ELF-1 (cell line): ENCODE measurements around the gene CPA3.

ENCODE experiments used
- DNase-seq: peaks from one replicate; pipeline ENCODE4 v3.0.0-alpha.2; 2016; ENCODE audit warnings: low read depth, low spot score

CPA3 gene

DNA sequence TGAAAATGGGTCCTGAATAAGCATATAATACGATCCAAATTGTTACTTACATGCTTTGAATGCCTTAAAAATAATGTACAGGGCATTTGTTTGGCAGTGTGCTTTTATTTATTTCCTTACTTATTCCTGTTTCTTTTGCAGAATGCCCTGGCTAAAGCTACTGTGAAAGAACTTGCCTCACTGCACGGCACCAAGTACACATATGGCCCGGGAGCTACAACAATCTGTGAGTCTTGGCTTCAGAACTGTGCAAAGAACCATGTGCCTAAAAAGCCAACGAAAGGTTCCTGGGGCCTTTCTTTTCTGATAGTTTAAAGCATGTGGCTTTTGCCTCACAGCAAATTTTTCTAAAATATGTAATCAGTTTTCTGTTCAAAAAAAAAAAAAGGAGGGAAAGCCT is 7.8 kb upstream of the CPA3 start:
- no peak for DNase-seq

- DNase-seq, result no peak
Observed at GRCh38 chr3:148861277-148861869, 3.7 kb upstream of the CPA3 start.

DNA sequence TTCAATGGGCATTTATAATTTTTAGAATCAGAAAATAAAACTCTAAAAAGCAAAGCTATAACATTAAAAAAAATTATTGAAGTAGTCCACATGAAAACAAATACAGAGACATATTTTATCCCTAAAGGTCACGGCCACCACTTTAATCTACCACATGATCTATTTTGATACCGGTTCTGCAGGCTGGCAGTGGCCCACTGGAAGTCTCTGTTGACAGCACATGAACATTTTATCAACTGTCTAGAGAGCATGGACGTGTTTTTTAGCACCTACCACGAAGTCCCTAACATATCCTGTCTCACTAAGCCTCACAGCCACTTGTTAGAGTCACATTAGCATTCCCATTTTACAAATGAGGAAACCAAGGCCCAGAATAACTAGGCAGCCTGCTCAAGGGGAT is 1.8 kb upstream of the CPA3 start:
- DNase-seq, result no peak

- no peak for DNase-seq
Observed at GRCh38 chr3:148863814-148864213, 1.3 kb upstream of the CPA3 start.

GRCh38 chr3:148866261-148866660 is 1.2 kb downstream of the CPA3 start:
- DNase-seq, result no peak

DNA sequence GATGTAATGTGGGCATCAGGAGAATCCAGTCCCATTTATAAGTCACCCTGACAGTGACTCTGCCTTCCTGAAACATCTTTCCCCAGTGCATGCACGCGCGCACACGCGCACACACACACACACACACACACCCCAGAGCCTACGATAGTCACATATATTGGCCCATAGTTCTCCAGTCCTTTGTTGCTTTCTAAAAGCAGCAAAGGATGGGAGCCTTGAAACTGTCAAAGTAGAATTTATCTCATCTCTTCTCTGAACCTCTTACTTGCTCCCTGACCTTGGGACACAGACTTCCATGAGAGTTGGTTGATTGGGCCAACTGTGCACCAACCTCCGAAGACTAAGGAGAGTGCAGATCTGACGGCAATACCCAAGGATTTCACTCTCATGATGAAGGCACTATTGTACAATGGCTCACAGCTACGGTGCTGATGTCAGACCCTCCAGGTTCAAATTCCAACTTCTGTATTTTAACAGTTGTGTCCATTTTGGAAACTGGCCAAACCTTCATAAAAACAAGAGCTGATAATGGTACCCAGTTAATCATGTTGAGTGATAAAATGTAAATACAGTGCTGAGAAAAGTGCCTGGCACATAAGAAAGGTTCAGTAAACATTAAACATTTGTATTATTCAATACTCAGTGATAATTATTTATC is 8.3 kb downstream of the CPA3 start:
- no peak for DNase-seq

GRCh38 chr3:148873977-148874376 is 8.9 kb downstream of the CPA3 start:
- DNase-seq, result no peak

GRCh38 chr3:148878095-148878494 is 13.0 kb downstream of the CPA3 start:
- no peak for DNase-seq

- DNase-seq, result no peak
Observed at GRCh38 chr3:148879256-148879655, 14.2 kb downstream of the CPA3 start.

DNA sequence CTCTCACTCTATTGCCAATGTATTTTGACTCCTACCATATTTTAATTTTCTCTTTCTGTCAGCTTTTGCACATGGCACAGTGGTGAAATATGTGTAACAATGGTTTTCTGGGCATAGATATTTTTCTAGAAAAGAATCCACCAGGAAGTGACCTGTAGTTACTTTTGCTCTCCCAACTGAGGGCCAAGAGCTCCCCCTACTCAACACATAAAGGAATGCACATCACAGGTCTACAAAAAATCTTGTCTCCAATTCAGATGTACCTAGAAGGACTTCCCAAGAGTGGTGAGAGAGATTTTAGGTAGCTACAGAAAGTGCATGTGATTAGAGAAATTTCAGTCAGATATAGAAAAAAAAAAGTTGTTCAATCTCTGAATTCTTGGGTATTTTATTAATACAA is 15.6 kb downstream of the CPA3 start:
- peak; percentile 21 for DNase-seq

DNA sequence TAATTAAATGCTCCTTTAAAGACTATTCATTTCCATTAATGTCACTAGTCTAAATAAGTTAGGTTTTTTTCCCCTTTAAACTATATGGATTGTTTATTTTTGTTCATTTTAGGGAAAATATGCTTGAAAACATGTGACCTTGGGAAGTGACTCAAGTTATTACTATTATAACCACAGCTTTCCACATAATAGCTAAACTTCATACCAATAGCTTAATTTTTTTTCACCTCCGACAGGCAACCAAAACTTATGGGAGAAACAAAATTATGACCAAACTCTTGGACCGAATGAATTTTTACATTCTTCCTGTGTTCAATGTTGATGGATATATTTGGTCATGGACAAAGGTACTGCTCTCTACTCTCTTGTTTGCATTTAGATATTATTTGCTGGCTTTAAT is 16.2 kb downstream of the CPA3 start:
- no peak for DNase-seq

DNA sequence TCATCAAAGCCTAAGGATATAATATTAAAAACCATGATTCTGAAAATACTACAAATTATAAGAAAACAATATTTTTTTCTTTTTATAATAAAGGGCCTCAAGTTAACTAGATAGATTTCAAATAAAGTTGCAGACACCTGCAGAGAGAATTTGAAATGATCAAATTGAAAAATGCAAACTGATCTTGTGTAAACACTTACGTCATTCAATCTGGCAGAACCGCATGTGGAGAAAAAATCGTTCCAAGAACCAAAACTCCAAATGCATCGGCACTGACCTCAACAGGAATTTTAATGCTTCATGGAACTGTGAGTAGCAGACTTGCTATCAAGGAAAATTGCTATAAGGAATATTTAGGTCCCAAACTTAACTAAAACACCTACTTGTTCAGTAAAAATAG is 17.2 kb downstream of the CPA3 start:
- DNase-seq, result no peak

DNA sequence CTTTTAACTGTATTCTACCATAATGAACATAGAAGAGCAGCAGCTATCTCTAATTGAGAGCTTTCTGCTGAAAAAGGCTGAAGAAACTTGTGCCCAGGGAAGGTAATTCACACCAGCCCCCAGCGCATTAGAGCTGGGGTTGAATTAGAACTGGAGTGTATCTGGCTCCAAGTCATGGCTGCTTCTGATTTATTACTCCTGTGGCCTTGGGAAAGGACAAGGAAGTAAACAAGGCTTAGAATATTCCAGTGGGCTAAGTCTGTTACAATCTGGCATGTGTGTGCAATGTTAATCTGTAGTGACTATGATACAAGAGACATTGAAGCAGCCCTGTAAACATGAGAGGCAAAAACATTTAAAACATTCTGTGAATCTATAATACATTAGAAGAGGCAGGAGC is 18.1 kb downstream of the CPA3 start:
- DNase-seq, result no peak

GRCh38 chr3:148884261-148884660 is 19.2 kb downstream of the CPA3 start:
- no peak for DNase-seq

DNA sequence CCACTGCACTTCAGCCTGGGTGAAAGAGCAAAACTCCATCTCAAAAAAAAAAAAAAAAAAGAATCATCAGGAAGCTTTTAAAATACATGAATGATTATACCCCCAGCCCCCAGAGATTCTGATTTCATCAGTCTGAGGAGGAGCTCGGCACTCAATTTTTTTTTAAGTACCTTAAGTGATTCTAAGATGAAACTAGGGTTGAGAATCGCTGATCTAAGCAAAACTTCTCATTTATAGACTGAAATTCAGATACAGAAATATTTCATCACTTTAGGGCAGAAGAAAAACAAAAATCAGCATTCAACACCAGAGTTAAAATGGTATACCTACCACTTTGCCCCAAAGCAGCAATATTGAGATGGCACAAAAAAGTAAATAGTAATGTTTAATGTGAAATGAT is 24.7 kb downstream of the CPA3 start:
- DNase-seq, result no peak

DNA sequence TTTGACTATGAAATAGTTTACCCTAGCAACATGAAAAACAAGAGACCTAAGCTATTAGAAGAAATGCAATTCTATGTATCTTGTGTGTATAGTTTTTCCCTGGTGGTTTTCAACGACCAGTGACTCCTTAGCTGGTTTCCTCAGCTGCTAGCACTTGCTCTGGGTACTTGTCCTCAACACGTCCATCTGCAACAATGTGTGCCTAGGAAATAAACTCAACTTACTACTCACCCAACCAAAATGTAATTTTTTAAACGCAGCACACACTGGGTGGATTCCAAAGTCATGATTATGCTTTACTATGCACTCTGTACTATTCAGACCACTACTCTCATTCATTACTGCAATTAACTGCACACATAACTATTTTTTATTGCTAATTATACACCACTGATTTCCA is 31.0 kb downstream of the CPA3 start:
- no peak for DNase-seq

DNA sequence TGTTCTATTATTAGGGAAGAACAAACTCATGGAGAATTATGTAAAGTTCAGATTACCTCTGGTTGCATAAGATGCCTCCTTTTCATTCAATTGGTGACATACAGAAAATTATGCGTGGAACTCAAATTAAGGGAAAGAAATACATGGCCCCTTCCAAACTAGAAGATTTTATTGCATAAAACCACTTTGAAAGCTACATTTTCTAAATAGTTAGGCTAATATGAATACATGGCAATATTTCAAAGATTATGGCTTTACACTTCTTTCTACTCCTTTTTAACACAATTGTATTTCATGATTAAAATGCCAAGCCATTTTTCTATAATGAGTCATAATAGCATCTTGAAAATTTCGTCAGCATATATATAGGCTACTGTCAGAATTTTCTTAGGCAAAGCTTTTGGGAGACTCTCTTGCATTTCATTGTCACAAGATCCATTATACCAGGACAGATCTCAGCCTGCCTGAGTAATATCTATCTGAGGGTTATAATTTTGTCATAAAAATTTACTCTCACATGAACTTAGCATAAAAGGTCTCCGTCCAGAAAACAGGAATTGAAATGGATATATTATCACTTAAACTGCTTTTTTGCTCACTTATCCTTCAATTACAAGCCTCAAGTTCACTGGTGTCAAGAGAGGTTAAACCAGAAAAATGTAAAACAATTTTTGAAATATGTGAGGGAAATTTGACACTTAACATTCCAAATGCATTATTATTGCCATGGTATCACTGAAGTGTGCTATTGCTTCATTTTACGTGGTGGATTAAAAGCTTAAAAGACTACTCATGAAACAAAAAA is 37.1 kb downstream of the CPA3 start:
- no peak for DNase-seq

DNA sequence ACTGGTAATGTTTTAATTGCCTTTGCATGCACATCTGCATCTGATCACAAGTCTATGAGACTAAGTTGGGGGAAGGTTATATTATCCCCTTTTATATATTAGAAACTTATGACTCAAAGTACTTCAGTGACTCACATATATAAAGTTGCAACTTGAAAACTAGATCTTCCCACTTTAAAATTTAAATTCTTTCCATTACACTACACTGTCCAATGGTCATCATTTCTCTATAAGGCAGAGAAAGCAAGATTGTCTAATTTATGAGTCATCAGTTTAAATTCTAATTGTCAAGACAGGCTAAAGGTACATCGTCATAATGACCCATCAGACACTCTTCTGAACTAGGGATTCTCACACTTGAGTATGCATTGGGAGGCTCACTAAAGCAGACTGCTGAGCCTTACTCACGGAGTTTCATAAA is 37.9 kb downstream of the CPA3 start:
- no peak for DNase-seq

DNA sequence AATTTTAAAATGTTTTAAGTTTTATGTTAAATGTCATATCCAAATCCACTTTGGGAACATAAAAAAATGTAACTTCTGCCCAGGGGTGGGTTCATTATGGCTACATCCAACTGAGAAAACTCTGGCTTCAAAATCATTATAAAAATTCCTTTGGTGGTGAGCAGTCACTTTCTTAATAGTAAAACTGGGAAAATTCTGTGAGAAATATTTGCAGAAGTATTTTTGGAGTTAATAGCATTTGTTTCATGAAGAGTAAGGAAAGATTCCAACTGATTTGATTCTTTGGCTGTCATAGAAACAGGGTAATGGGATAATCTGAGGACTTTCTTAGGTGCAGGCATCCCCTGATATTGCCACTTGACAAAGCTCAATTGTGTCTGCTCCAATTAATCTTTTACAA is 38.8 kb downstream of the CPA3 start:
- no peak for DNase-seq

- DNase-seq, result no peak
Observed at GRCh38 chr3:148906667-148907066, 41.6 kb downstream of the CPA3 start.

DNA sequence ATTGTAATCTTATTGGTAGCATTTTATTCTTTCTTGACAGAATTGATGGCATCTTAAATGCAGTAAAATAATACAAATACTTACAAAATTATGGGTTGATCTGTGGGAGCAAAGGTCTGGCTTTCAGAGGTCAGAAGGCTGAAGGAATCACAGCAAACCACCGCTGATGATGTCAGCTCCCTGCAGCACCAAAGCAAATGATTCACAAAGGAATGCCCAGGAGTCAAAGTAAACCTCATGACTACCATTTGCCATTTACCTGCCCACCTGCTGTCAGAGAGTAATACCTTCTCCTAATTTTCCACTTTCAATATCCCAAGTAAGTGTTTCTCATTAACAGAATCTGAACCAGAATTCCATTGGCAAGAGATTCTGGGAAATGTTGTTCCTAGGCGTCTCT is 46.1 kb downstream of the CPA3 start:
- DNase-seq, result peak; percentile 13

GRCh38 chr3:148911592-148911991 is 46.5 kb downstream of the CPA3 start:
- no peak for DNase-seq
